ENCODE data around the gene ZNF787.

- TF ChIP-seq, protein P1, sequence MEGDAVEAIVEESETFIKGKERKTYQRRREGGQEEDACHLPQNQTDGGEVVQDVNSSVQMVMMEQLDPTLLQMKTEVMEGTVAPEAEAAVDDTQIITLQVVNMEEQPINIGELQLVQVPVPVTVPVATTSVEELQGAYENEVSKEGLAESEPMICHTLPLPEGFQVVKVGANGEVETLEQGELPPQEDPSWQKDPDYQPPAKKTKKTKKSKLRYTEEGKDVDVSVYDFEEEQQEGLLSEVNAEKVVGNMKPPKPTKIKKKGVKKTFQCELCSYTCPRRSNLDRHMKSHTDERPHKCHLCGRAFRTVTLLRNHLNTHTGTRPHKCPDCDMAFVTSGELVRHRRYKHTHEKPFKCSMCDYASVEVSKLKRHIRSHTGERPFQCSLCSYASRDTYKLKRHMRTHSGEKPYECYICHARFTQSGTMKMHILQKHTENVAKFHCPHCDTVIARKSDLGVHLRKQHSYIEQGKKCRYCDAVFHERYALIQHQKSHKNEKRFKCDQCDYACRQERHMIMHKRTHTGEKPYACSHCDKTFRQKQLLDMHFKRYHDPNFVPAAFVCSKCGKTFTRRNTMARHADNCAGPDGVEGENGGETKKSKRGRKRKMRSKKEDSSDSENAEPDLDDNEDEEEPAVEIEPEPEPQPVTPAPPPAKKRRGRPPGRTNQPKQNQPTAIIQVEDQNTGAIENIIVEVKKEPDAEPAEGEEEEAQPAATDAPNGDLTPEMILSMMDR (IDR thresholded peaks at IDR 0.05; ENCODE audit: control extremely low read depth in 1 of 3, insufficient read depth in 1 of 3, low read depth in 1 of 3, low read length in 3 of 3): no peak
- TF ChIP-seq POLR2A (IDR thresholded peaks at IDR 0.05; ENCODE audit: control extremely low read depth in 1 of 2, low read depth in 2 of 2, low read length in 2 of 2) (no peak), GABPA (IDR thresholded peaks at IDR 0.05; ENCODE audit: borderline replicate concordance, insufficient read depth, low read length) (no peak), SIN3A (conservative IDR thresholded peaks at IDR 0.05 in 1 of 2, IDR thresholded peaks at IDR 0.05 in 1 of 2; ENCODE audit: low read depth in 1 of 2, low read length in 2 of 2) (no peak), BCL11A (IDR thresholded peaks at IDR 0.05; ENCODE audit: low read depth in 2 of 2, low read length in 2 of 2) (no peak), TCF12 (IDR thresholded peaks at IDR 0.05; ENCODE audit: low read depth, low read length) (no peak), JUND (IDR thresholded peaks at IDR 0.05; ENCODE audit: low read length) (no peak), BRCA1 (IDR thresholded peaks at IDR 0.05; ENCODE audit: low read depth, low read length) (no peak)
These were observed 5.6 kb downstream of the ZNF787 start for GRCh38 chr19:56115490-56115889.

Data from H1 (cell line).